ENCODE data around the gene HMOX2. TPM values are rescaled to one million over a fixed set of nuclear protein-coding genes. Genes with fewer than 3 reads are reported as not detected.

HMOX2 gene
- total and polyA plus RNA-seq, 12 donors: 58.4 to 251 (median 85.3) TPM

- Histone ChIP-seq H3K36me3 (peaks cover 5 to 78% (median 26%) of the 10 kb centered on the region in 9 donors), H3K9me3 (no peaks in the 10 kb centered on the region), H3K27me3 (no peaks in the 10 kb centered on the region), H3K4me3 (no peak overlapping the region), H3K27ac (no peak overlapping the region), H3K4me1 (peaks cover 10 to 55% (median 38%) of the 10 kb centered on the region in 9 donors)
- TF ChIP-seq CTCF (IDR thresholded peaks at IDR 0.05): no peak
- no peak for ATAC-seq
- intact Hi-C loops (cut with DNase I): loop anchor here in 6 of 10 donors (2.0 to 10.0 kb wide), 4 partner anchors 40 to 447 kb away; partner anchors contain the start of gene SEC14L5 (in 1 of the 6)
- 91 to 93% methylated on average over 17 of the region's 17 CpGs for WGBS, 2 donors
- no peak for DNase-seq
Measured at GRCh38 chr16:4507588-4508345, 31.6 kb downstream of the HMOX2 start.

GRCh38 chr16:4508806-4509205 is 32.6 kb downstream of the HMOX2 start:
- peaks cover 5 to 86% (median 26%) of the 10 kb centered on the region in 9 donors for H3K36me3 ChIP-seq
- intact Hi-C loops (cut with DNase I): loop anchor here in 5 of 10 donors (5.0 to 10.0 kb wide), 3 partner anchors 38 to 446 kb away; partner anchors contain the start of gene SEC14L5 (in 1 of the 5)
- WGBS, 2 donors: 97 to 99% methylated on average over 3 of the region's 3 CpGs

GRCh38 chr16:4509420-4509819 is 33.2 kb downstream of the HMOX2 start:
- no peak for DNase-seq
- no peak overlapping the region for H3K4me3 ChIP-seq
- ATAC-seq: no peak
- H3K27me3 ChIP-seq: no peaks in the 10 kb centered on the region
- TF ChIP-seq CTCF (IDR thresholded peaks at IDR 0.05): no peak
- H3K9me3 ChIP-seq: no peaks in the 10 kb centered on the region
- no peak overlapping the region for H3K27ac ChIP-seq
- intact Hi-C loops (cut with DNase I): loop anchor here in 5 of 10 donors (5.0 to 10.0 kb wide), 3 partner anchors 38 to 445 kb away; partner anchors contain the start of gene SEC14L5 (in 1 of the 5)
- H3K36me3 ChIP-seq: peaks cover 5 to 90% (median 26%) of the 10 kb centered on the region in 9 donors
- WGBS, 2 donors: 91 to 93% methylated on average over 8 of the region's 8 CpGs
- peaks cover 26 to 55% (median 42%) of the 10 kb centered on the region in 9 donors for H3K4me1 ChIP-seq

More at GRCh38 chr16:4508806-4509205, 32.6 kb downstream of the HMOX2 start:
- TF ChIP-seq CTCF (IDR thresholded peaks at IDR 0.05): no peak
- no peak overlapping the region for H3K27ac ChIP-seq
- ATAC-seq (no peak), DNase-seq (no peak)
- no peaks in the 10 kb centered on the region for H3K9me3 ChIP-seq
- H3K27me3 ChIP-seq: no peaks in the 10 kb centered on the region
- H3K4me1 ChIP-seq: peaks cover 20 to 55% (median 39%) of the 10 kb centered on the region in 9 donors
- H3K4me3 ChIP-seq: no peak overlapping the region

- Histone ChIP-seq H3K36me3 (peaks cover 5 to 90% (median 26%) of the 10 kb centered on the region in 9 donors), H3K27ac (peak overlapping the region in 1 of 10 donors; percentile 70), H3K4me3 (no peak overlapping the region), H3K9me3 (no peaks in the 10 kb centered on the region), H3K4me1 (peaks cover 26 to 61% (median 49%) of the 10 kb centered on the region in 9 donors), H3K27me3 (no peaks in the 10 kb centered on the region)
- no peak for TF ChIP-seq CTCF (IDR thresholded peaks at IDR 0.05)
- 75 to 81% methylated on average over 5 of the region's 5 CpGs for WGBS, 2 donors
- ATAC-seq (no peak), DNase-seq (no peak)
- intact Hi-C loops (cut with DNase I): loop anchor here in 5 of 10 donors (5.0 to 10.0 kb wide), 4 partner anchors 37 to 445 kb away; partner anchors contain the start of gene SEC14L5 (in 2 of the 5)
Measured at GRCh38 chr16:4510131-4510530, 33.9 kb downstream of the HMOX2 start.
